NCI-H128 (cell line): ENCODE data around the gene PTPRD.
"Not testable (repeated sequence)": the region's sequence is repeated elsewhere in the genome, so short reads cannot be mapped to it uniquely, and the experiment has no call there.

Source experiments
- DNase-seq: peaks from one replicate; lab custom pipeline; 2025; ENCODE audit not compliant: unreplicated experiment; lab: John Stamatoyannopoulos, UW

The PTPRD gene

DNA sequence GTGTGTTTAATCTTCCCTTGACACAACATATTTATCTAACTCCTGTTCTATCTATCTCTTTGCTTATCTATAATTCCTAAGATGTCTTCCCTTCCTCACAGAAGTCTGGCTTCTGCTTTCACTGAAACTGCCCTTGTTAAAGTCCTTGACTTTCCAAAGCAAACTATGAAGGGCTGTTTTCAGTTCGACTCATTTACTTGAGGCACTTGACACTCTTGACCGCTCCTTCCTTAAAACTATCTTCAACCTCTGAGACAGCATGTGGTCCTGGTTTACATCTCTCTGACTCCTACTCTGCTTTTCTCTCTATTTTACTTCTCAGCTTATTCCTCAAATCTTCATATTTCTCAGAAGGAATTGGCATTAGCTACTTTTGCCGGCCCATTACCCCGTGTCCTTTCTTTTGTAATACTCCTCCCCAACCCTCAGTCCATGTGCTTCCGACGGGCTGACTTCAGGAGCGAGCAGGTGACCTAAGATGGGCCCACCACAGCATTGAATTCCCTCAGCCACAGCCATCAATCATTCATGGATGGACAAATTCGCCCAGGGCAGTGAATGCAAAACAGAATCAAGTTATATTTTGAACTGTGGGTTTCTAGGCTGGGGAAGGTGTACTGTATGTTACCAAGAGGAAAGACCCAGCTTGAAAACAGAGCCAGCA is 1089.2 kb downstream of the PTPRD start:
- DNase-seq = no peak

DNA sequence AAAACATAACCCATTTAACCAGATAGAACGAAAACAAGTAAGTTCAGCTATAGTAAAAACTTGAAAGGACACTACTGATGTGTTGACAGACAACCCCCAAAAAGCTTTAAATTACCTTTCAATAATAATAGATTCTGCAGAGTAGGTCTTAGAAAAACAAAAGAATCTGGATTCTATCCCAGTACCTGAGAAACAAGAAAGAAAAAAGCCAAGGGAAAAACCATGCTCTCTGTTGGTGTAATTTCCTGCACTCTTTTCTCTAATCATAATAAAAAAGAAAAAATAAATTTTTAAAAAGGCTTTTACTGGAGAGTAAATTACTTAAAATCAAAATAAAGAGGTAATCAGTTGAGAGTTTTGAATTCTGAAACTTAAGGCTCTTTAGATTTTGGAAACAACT is 1090.4 kb downstream of the PTPRD start:
- no peak for DNase-seq

- no peak for DNase-seq
These were observed 1091.6 kb downstream of the PTPRD start for GRCh38 chr9:9521033-9521779.

DNA sequence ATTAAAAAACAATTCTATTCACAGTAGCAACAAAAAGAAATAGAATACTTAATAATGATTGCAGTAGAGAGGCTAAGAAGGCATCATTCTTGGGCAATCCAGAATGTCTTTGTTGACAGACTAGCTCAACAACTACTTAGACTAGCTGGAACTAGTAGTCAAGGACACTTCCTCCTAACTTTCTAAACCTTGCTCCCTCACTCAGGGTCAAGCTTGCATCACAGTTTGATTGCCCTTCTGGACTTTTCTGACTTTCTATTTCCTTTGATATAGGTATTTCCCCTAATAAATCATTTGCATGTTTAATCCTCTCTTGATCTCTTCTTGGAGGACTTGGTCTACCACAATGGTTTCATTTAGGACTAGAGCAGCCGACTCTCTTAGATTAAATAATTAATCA is 1107.9 kb downstream of the PTPRD start:
- no peak for DNase-seq

GRCh38 chr9:9499546-9499945 is 1113.3 kb downstream of the PTPRD start:
- DNase-seq = no peak

- no peak for DNase-seq
These were observed 1114.0 kb downstream of the PTPRD start for GRCh38 chr9:9498846-9499245.

DNA sequence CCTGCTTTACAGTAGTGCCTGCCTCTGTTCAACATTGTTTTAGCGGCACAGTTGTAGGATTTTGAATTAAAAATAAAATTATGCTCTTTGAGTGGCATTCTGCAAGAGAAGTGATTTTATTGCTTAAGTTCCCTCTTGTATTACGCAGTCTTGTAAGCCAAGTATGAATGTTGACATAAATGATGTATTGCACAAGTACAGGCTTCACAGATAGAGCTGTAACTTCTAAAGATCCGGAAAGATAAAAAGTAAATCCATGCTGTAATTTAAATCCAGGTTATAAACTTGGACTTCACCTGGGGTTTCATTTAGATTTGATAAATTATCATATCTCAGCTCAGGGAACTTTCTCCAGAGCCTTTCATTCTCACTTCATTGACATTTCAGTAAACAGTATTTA is 1114.7 kb downstream of the PTPRD start:
- DNase-seq = no peak

- no peak for DNase-seq
These were observed 1118.5 kb downstream of the PTPRD start for GRCh38 chr9:9494336-9494735.

GRCh38 chr9:9492506-9492905 is 1120.3 kb downstream of the PTPRD start:
- no peak for DNase-seq

DNA sequence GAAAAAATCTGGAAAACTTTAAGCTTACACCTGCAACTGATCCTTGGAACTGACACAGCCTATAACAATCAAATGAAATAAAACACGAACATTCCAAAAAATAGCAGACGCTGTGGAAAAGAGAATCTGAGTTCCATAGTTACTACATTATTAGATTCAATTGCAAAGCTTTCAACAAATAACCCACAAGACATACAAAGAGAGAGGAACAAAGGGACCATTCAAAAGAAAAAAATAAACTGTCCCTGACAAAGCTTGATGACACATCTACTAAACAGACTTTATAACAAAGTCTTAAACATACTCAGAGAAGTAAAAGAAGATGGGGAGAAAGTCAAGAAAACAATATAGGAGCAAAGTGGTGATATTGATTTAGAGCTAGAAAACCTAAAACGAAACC is 1123.6 kb downstream of the PTPRD start:
- no peak for DNase-seq

DNA sequence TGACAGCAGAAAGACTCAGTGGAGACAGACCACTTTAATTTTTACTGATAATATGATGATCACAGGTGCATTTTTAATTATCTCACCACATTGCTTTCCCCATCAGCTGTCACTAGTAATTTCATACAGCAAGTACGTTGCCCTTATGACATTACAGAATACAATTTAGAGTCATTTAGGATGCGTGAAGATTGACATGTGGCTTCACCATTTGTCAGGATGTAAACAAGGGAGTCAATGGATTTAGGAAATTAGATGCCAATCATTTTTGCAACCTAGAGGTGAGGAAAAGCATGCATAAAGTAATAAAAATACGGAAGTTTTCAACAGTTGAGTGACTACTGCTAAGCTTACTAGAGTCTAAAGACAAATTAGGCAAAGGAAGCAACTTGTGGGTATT is 1129.6 kb downstream of the PTPRD start:
- DNase-seq = no peak

DNA sequence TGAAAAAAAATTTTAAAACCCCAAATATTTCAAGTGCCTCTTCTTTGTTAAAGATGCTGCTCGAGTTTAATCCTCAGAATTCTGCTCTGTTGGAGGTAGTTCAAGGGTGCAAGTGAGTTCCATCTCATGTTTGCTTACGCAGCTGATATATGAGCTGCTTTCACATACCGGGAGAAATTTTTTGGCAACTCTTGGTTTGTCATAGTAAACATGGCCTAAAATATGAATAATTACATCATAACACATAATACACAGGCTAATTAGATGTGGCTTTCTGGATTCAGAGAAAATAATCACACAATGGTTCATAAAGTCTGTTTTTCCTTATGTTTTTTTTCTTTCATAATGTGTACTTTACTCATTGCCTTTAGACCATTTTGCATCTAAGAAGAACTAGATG is 1134.1 kb downstream of the PTPRD start:
- DNase-seq = no peak

DNA sequence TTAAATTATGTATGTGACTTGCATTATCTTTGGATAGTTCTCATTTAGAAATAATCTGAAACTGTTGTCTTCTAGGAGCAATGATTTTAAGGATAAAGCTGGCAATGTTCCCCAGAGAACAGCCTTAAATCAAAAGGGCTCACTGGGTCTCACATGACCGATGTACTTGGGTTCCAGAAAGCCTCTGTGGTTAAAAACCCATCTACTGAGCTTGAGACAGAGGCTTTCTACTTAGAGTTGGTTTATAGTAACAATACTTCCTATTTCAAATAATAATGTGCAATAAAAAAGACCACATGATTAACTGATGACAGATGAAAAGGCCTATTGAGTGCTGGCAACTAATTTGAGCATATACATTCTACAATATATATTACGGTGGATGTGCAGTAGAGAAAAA is 1143.5 kb downstream of the PTPRD start:
- no peak for DNase-seq

DNA sequence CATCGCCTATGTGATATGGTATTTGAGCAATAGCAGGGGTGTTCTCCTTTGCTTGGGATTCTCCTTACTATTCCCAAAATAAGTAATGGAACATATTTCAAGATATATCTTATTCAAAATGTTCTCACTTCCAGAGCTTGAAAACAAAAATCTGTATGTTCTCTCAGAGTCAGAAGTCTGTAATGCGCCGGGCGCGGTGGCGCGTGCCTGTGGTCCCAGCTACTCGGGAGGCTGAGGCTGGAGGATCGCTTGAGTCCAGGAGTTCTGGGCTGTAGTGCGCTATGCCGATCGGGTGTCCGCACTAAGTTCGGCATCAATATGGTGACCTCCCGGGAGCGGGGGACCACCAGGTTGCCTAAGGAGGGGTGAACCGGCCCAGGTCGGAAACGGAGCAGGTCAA is 1170.9 kb downstream of the PTPRD start:
- DNase-seq = not testable (repeated sequence)

GRCh38 chr9:9437641-9438040 is 1175.2 kb downstream of the PTPRD start:
- DNase-seq = no peak

- not testable (repeated sequence) for DNase-seq
These were observed 1186.3 kb downstream of the PTPRD start for GRCh38 chr9:9426454-9426853.

DNA sequence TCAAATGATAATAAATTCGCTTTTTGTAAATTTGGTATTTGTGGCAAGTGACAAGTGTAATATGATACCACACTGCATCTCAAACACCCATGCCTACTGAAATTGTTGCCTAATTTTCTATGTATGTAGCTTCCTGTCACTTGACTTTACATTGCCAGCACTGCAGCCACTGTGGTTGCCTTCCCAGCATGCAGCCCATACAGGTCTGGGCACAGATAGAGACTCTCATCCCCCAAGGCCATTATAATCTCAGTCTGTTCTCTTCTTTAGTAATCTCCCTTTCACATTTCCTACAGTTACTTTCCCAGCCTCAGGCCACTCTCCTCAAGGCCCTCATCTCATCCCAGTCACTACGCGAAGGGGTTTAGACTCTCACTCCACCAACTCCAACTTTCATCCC is 1200.6 kb downstream of the PTPRD start:
- DNase-seq = no peak

DNA sequence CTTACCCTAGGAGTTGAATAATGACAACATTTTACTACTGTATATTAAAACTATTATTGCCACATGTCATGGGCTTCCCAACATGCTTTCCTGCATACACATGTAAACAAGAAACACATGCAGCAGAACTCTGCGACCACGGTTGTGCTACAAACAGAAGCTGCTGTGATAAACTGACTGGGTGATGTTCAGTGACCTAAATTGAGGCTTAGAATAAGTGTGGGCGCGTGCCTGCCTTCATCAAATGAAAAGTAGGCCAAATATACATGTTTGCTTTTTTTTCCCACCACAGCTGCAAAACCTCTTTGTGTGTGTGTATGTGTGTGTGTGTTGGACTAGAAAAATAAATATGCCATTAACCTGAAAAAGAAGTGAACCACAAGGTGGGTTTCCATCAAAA is 1202.1 kb downstream of the PTPRD start:
- no peak for DNase-seq

- no peak for DNase-seq
These were observed 1212.8 kb downstream of the PTPRD start for GRCh38 chr9:9399982-9400381.

GRCh38 chr9:9396518-9396917 is 1216.3 kb downstream of the PTPRD start:
- no peak for DNase-seq

GRCh38 chr9:9395539-9395938 is 1217.3 kb downstream of the PTPRD start:
- no peak for DNase-seq

DNA sequence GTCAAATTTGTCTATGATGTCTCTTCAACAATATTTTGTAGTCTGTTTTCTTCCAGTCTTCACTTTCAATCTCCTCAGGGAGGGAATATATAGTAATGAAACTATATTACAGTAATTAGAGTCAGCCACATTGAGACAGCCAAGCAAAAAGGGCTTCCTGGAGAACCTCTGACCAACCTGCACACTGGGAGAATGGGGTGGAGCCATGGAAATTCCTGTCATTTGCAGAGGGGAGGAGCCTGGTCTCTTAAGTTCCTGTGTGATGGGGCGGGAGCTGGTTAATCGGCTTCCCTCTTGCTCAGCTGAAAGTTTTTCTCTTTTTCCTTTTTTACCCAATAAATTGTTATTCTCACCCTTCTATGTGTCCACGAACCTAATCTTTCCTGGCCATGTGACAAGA is 1220.0 kb downstream of the PTPRD start:
- no peak for DNase-seq

DNA sequence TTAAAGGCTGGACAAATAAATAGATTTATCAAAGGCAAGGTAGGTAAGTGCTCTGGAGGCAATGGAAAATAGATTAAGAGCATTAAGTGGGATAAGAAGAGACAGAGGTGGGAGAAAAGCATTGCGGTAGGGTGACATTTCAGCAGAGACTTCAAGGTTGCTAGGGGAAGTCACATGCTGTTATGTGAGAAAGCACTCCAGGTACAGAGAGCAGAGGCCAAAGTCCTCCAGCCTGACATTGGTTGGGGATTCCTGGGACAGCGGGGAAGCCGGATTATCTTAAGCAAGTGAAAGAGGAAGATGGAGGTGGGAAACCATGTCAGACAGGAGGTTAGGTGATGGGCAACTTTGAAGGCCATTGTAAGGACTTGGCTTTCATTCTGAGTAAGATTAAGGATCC is 1222.9 kb downstream of the PTPRD start:
- DNase-seq = no peak
